ENCODE results near the gene KRTAP12-3. TPM values are rescaled to one million over a fixed set of nuclear protein-coding genes. Genes with fewer than 3 reads are reported as not detected.

The KRTAP12-3 gene
- total RNA-seq, 1 donor from 2014 or later = not detected

Small RNA genes within 50 kb of the gene (small RNA-seq; reads per million reads assigned to genes)
- not detected for gene KRTAP12-6P (ENCODE audit: low replicate concordance)

Other genes with a start within 250 kb of the KRTAP12-3 start
- 5.7 TPM for gene LRRC3, start 202.4 kb upstream of the KRTAP12-3 start, total RNA-seq
- not detected for gene KRTAP10-1, start 117.7 kb upstream of the KRTAP12-3 start, total RNA-seq
- gene KRTAP10-2, start 106.4 kb upstream of the KRTAP12-3 start, total RNA-seq = not detected
- not detected for gene KRTAP10-3, start 99.1 kb upstream of the KRTAP12-3 start, total RNA-seq
- not detected for gene KRTAP10-4, start 84.2 kb upstream of the KRTAP12-3 start, total RNA-seq
- gene KRTAP10-5, start 77.3 kb upstream of the KRTAP12-3 start, total RNA-seq = not detected
- gene KRTAP10-6, start 65.4 kb upstream of the KRTAP12-3 start, total RNA-seq = not detected
- not detected for gene KRTAP10-7, start 57.3 kb upstream of the KRTAP12-3 start, total RNA-seq
- not detected for gene KRTAP10-8, start 45.9 kb upstream of the KRTAP12-3 start, total RNA-seq
- not detected for gene KRTAP10-9, start 30.8 kb upstream of the KRTAP12-3 start, total RNA-seq
- gene KRTAP10-10, start 20.6 kb upstream of the KRTAP12-3 start, total RNA-seq = not detected
- not detected for gene KRTAP10-11, start 11.5 kb upstream of the KRTAP12-3 start, total RNA-seq
- gene KRTAP12-4, start 3.3 kb upstream of the KRTAP12-3 start, total RNA-seq = not detected
- gene KRTAP12-2, start 9.0 kb downstream of the KRTAP12-3 start, total RNA-seq = not detected
- gene KRTAP12-1, start 24.2 kb downstream of the KRTAP12-3 start, total RNA-seq = not detected
- not detected for gene KRTAP10-12, start 39.2 kb downstream of the KRTAP12-3 start, total RNA-seq
- gene TSPEAR, start 53.6 kb downstream of the KRTAP12-3 start, total RNA-seq = not detected
- 36.4 TPM for gene UBE2G2, start 143.9 kb downstream of the KRTAP12-3 start, total RNA-seq
- 55.6 TPM for gene SUMO3, start 160.1 kb downstream of the KRTAP12-3 start, total RNA-seq
- gene PTTG1IP, start 215.8 kb downstream of the KRTAP12-3 start, total RNA-seq = 63.2 TPM

All from temporal lobe (tissue), 2 donors.